Astrocyte (in vitro differentiated cells and primary cell): ENCODE results near the gene HS6ST2. TPM values are rescaled to one million over a fixed set of nuclear protein-coding genes. Genes with fewer than 3 reads are reported as not detected.

ENCODE experiments used
- DNase-seq: peaks from one replicate; pipeline ENCODE4 v3.0.0-alpha.2; 2010; ENCODE audit warnings: low read depth
- FAIRE-seq: peaks from 2 replicates; lab custom pipeline; 2011; peaks lifted over from hg19 to GRCh38; lab: Jason Lieb, UNC
- H2AFZ ChIP-seq: 2 replicates; pipeline ENCODE4 v1.6.0; 2012; ENCODE audit warnings: low read depth, low read length, inconsistent platforms
- H3K27ac ChIP-seq: 2 replicates; pipeline ENCODE4 v1.5.1; 2011; ENCODE audit warnings: low read depth, low read length, inconsistent platforms
- H3K27me3 ChIP-seq: 2 replicates; pipeline ENCODE4 v1.6.0; 2011; ENCODE audit warnings: low read length, inconsistent platforms; ENCODE audit not compliant: insufficient read depth
- H3K36me3 ChIP-seq: 2 replicates; pipeline ENCODE4 v1.5.1; 2011; ENCODE audit warnings: low read length, inconsistent platforms; ENCODE audit not compliant: insufficient read depth
- H3K4me1 ChIP-seq: 2 replicates; pipeline ENCODE4 v1.5.1; 2011; ENCODE audit warnings: low read length, inconsistent platforms; ENCODE audit not compliant: insufficient read depth
- H3K4me2 ChIP-seq: 2 replicates; pipeline ENCODE4 v1.6.0; 2012; ENCODE audit warnings: low read length, inconsistent platforms
- H3K4me3 ChIP-seq: 2 replicates; pipeline ENCODE4 v1.5.1; 2011; ENCODE audit warnings: low read depth, mild to moderate bottlenecking, low read length, inconsistent platforms; ENCODE audit not compliant: insufficient read depth
- H3K79me2 ChIP-seq: 2 replicates; pipeline ENCODE4 v1.6.0; 2012; ENCODE audit warnings: mild to moderate bottlenecking, low read length, inconsistent platforms; ENCODE audit not compliant: insufficient read depth
- H3K9ac ChIP-seq: 2 replicates; pipeline ENCODE4 v1.6.0; 2012; ENCODE audit warnings: mild to moderate bottlenecking, low read length, inconsistent platforms
- H3K9me3 ChIP-seq: 2 replicates; pipeline ENCODE4 v1.5.1; 2012; ENCODE audit warnings: low read depth, mild to moderate bottlenecking, low read length, inconsistent platforms; ENCODE audit not compliant: insufficient read depth
- H4K20me1 ChIP-seq: 2 replicates; pipeline ENCODE4 v1.6.0; 2012; ENCODE audit warnings: low read length, inconsistent platforms; ENCODE audit not compliant: insufficient read depth
- H3K27ac Mint-ChIP-seq: one replicate; pipeline ENCODE4 v1.8.0; 2021; ENCODE audit warnings: mild to moderate bottlenecking, mixed read lengths; ENCODE audit not compliant: unreplicated experiment
- H3K27me3 Mint-ChIP-seq: one replicate; pipeline ENCODE4 v1.8.0; 2021; ENCODE audit warnings: low read depth, mixed read lengths; ENCODE audit not compliant: unreplicated experiment
- H3K36me3 Mint-ChIP-seq: one replicate; pipeline ENCODE4 v1.8.0; 2021; ENCODE audit warnings: low read depth, mixed read lengths; ENCODE audit not compliant: unreplicated experiment
- H3K4me1 Mint-ChIP-seq: one replicate; pipeline ENCODE4 v1.8.0; 2021; ENCODE audit warnings: low read depth, mixed read lengths; ENCODE audit not compliant: unreplicated experiment
- H3K4me3 Mint-ChIP-seq: one replicate; pipeline ENCODE4 v1.8.0; 2021; ENCODE audit warnings: mild to moderate bottlenecking, moderate library complexity, mixed read lengths; ENCODE audit not compliant: unreplicated experiment
- H3K9me3 Mint-ChIP-seq: one replicate; pipeline ENCODE4 v1.8.0; 2021; ENCODE audit warnings: mild to moderate bottlenecking, mixed read lengths; ENCODE audit not compliant: unreplicated experiment
- EZH2 ChIP-seq: IDR thresholded peaks from 2 replicates; pipeline ENCODE4 v1.6.1; 2012; ENCODE audit warnings: mild to moderate bottlenecking, low read length, inconsistent platforms; ENCODE audit not compliant: insufficient read depth
- total RNA-seq: library from RNA; stranded (reverse); gene quantifications from 2 replicates; pipeline ENCODE4 v1.2.1, GENCODE V29; 2021

HS6ST2 gene
- total RNA-seq, 1 donor from 2014 or later, result 12.9 TPM

DNA sequence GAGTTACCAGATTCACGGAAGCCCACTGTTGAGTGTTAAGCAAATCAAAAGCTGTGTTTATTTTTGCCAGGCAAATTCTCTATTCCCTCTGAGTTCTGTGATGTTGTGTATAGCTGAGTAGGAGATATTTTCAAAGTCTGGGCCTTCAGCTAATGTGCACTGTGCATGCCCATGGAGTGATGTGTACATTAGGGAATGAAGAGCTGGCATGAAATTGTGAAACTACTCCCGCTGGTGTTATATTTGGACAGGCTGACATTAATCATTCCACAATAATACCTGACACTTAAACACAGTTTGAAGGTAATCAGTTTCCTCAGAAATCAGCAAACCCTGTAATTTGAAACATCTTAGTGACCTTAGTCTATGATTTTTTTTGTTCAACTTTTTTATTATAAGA is 381.5 kb downstream of the HS6ST2 start:
- Histone ChIP-seq H3K27ac (no peak overlapping the region), H2AFZ (no peak overlapping the region), H3K4me3 (no peak overlapping the region), H3K4me2 (no peak overlapping the region), H3K79me2 (no peaks in the 10 kb centered on the region), H4K20me1 (no peaks in the 10 kb centered on the region), H3K9me3 (no peaks in the 10 kb centered on the region), H3K4me1 (no peaks in the 10 kb centered on the region), H3K27me3 (no peaks in the 10 kb centered on the region), H3K36me3 (no peaks in the 10 kb centered on the region), H3K9ac (no peak overlapping the region)
- DNase-seq, result no peak
- H3K4me1 Mint-ChIP-seq, result no peaks in the 10 kb centered on the region
- no peaks in the 10 kb centered on the region for H3K36me3 Mint-ChIP-seq
- peak; percentile 82 for FAIRE-seq
- no peak for TF ChIP-seq EZH2
- H3K4me3 Mint-ChIP-seq, result no peak overlapping the region
- no peaks in the 10 kb centered on the region for H3K9me3 Mint-ChIP-seq
- H3K27ac Mint-ChIP-seq, result no peak overlapping the region
- no peaks in the 10 kb centered on the region for H3K27me3 Mint-ChIP-seq

Other genes starting within 250 kb of the HS6ST2 start
- not detected in 2 replicates for gene USP26, start 138.5 kb upstream of the HS6ST2 start, total RNA-seq